Progenitor cell of endocrine pancreas (in vitro differentiated cells): ENCODE results near the gene STAM2. TPM values are rescaled to one million over a fixed set of nuclear protein-coding genes. Genes with fewer than 3 reads are reported as not detected.

Source experiments
- DNase-seq: peaks from one replicate; pipeline ENCODE4 v3.0.0; 2021; ENCODE audit warnings: low spot score; ENCODE audit not compliant: unreplicated experiment
- H3K27ac Mint-ChIP-seq: 2 replicates; pipeline ENCODE4 v1.8.0; 2021; ENCODE audit warnings: mild to moderate bottlenecking, moderate library complexity, mixed read lengths
- H3K27me3 Mint-ChIP-seq: 2 replicates; pipeline ENCODE4 v1.8.0; 2021; ENCODE audit warnings: mixed read lengths
- H3K36me3 Mint-ChIP-seq: 2 replicates; pipeline ENCODE4 v1.8.0; 2022; ENCODE audit warnings: mixed read lengths; ENCODE audit not compliant: insufficient read depth
- H3K4me1 Mint-ChIP-seq: 2 replicates; pipeline ENCODE4 v1.8.0; 2021; ENCODE audit warnings: low read depth, mixed read lengths
- H3K4me3 Mint-ChIP-seq: 2 replicates; pipeline ENCODE4 v1.8.0; 2021; ENCODE audit warnings: low read depth, mild to moderate bottlenecking, moderate library complexity, mixed read lengths
- H3K9me3 Mint-ChIP-seq: 2 replicates; pipeline ENCODE4 v1.8.0; 2021; ENCODE audit warnings: low read depth, mixed read lengths
- total RNA-seq: library from RNA; stranded (reverse); gene quantifications from 2 replicates; pipeline ENCODE4 v1.2.1, GENCODE V29; 2021
- TF ChIP-seq, protein P1 (sequence below): fragments of 200-600 bp; sonication (generic); IDR thresholded peaks from one replicate; pipeline ENCODE4 v1.5.0; 2021; ENCODE audit warnings: antibody characterized with exemption, mild to moderate bottlenecking; ENCODE audit not compliant: unreplicated experiment

STAM2 gene
- total RNA-seq, 1 donor from 2014 or later, result 32.8 TPM

- H3K4me3 Mint-ChIP-seq, result no peak overlapping the region
- TF ChIP-seq, protein P1, sequence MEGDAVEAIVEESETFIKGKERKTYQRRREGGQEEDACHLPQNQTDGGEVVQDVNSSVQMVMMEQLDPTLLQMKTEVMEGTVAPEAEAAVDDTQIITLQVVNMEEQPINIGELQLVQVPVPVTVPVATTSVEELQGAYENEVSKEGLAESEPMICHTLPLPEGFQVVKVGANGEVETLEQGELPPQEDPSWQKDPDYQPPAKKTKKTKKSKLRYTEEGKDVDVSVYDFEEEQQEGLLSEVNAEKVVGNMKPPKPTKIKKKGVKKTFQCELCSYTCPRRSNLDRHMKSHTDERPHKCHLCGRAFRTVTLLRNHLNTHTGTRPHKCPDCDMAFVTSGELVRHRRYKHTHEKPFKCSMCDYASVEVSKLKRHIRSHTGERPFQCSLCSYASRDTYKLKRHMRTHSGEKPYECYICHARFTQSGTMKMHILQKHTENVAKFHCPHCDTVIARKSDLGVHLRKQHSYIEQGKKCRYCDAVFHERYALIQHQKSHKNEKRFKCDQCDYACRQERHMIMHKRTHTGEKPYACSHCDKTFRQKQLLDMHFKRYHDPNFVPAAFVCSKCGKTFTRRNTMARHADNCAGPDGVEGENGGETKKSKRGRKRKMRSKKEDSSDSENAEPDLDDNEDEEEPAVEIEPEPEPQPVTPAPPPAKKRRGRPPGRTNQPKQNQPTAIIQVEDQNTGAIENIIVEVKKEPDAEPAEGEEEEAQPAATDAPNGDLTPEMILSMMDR, result no peak
- no peaks in the 10 kb centered on the region for H3K9me3 Mint-ChIP-seq
- no peaks in the 10 kb centered on the region for H3K27me3 Mint-ChIP-seq
- DNase-seq, result no peak
- no peak overlapping the region for H3K27ac Mint-ChIP-seq
- H3K36me3 Mint-ChIP-seq, result no peaks in the 10 kb centered on the region
- no peaks in the 10 kb centered on the region for H3K4me1 Mint-ChIP-seq
Measured at GRCh38 chr2:152067823-152068222, 107.7 kb downstream of the STAM2 start.

Other genes starting within 250 kb of the STAM2 start
- 2.3 and 2.5 TPM in 2 replicates for gene CACNB4, start 76.7 kb downstream of the STAM2 start, total RNA-seq
- 99.5 and 108 TPM in 2 replicates for gene FMNL2, start 159.4 kb upstream of the STAM2 start, total RNA-seq